ENCODE results near the gene HEATR3.

The HEATR3 gene

GRCh38 chr16:50153596-50154419, 88.0 kb downstream of the HEATR3 start:
- DNase-seq (ENCODE audit: low read depth, low spot score): no peak
- TF ChIP-seq CTCF (IDR thresholded peaks at IDR 0.05; ENCODE audit: low read depth, low read length): no peak
- in situ Hi-C loops (cut with HindIII; ENCODE audit: low sequenced_read_pairs): no loop called here
- peak overlapping the region; percentile 63 for H3K4me3 ChIP-seq (ENCODE audit: low read depth, low read length)

- TF ChIP-seq CTCF (IDR thresholded peaks at IDR 0.05; ENCODE audit: low read depth, low read length): no peak
- DNase-seq (ENCODE audit: low read depth, low spot score): no peak
- H3K4me3 ChIP-seq (ENCODE audit: low read depth, low read length): peak overlapping the region; percentile 63
- in situ Hi-C loops (cut with HindIII; ENCODE audit: low sequenced_read_pairs): no loop called here
These were observed 88.7 kb downstream of the HEATR3 start for GRCh38 chr16:50154420-50154950.

- H3K4me3 ChIP-seq (ENCODE audit: low read depth, low read length): no peak overlapping the region
- no peak for TF ChIP-seq CTCF (IDR thresholded peaks at IDR 0.05; ENCODE audit: low read depth, low read length)
- no peak for DNase-seq (ENCODE audit: low read depth, low spot score)
- in situ Hi-C loops (cut with HindIII; ENCODE audit: low sequenced_read_pairs): no loop called here
These were observed 90.2 kb downstream of the HEATR3 start for GRCh38 chr16:50155925-50156324.
